ENCODE results near the gene KCNJ14.

GRCh38 chr19:48461651-48461981 is 6.2 kb downstream of the KCNJ14 start:
- TF ChIP-seq, protein P1, sequence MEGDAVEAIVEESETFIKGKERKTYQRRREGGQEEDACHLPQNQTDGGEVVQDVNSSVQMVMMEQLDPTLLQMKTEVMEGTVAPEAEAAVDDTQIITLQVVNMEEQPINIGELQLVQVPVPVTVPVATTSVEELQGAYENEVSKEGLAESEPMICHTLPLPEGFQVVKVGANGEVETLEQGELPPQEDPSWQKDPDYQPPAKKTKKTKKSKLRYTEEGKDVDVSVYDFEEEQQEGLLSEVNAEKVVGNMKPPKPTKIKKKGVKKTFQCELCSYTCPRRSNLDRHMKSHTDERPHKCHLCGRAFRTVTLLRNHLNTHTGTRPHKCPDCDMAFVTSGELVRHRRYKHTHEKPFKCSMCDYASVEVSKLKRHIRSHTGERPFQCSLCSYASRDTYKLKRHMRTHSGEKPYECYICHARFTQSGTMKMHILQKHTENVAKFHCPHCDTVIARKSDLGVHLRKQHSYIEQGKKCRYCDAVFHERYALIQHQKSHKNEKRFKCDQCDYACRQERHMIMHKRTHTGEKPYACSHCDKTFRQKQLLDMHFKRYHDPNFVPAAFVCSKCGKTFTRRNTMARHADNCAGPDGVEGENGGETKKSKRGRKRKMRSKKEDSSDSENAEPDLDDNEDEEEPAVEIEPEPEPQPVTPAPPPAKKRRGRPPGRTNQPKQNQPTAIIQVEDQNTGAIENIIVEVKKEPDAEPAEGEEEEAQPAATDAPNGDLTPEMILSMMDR (IDR thresholded peaks at IDR 0.05 in 4 of 5, conservative IDR thresholded peaks at IDR 0.05 in 1 of 5) = no peak
- no peak for TF ChIP-seq POLR2A (IDR thresholded peaks at IDR 0.05)
